GM19438 (cell line): ENCODE results near the gene TXNL4A.
"Not testable (repeated sequence)": the region's sequence is repeated elsewhere in the genome, so short reads cannot be mapped to it uniquely, and the experiment has no call there.

Source experiments
- ATAC-seq: cut with Tn5 transposase; IDR thresholded peaks from one replicate; pipeline ENCODE4 v1.9.1; 2021; ENCODE audit warnings: low read depth; ENCODE audit not compliant: unreplicated experiment

TXNL4A gene

GRCh38 chr18:79988451-79989194 lies at the start of gene TXNL4A:
Gene TXNL4A (minus strand): TSS chr18:79988563. CDS start chr18:79988392, 171 bp downstream.
- ATAC-seq: peak; percentile 97

- no peak for ATAC-seq
These were observed 48.9 kb upstream of the TXNL4A start for GRCh38 chr18:80037300-80037699.

GRCh38 chr18:80035997-80036396 lies 47.6 kb upstream of the TXNL4A start:
- ATAC-seq: no peak

- ATAC-seq: no peak
These were observed 46.6 kb upstream of the TXNL4A start for GRCh38 chr18:80034852-80035406.

- ATAC-seq: peak; percentile 72
These were observed 45.9 kb upstream of the TXNL4A start, which contains the start of gene RBFA for GRCh38 chr18:80034068-80034851. Gene RBFA (plus strand): TSS chr18:80034434. CDS start chr18:80034496, 62 bp downstream.

GRCh38 chr18:80033181-80034067 lies 45.1 kb upstream of the TXNL4A start:
- peak; percentile 45 for ATAC-seq

GRCh38 chr18:80029690-80030089 lies 41.3 kb upstream of the TXNL4A start:
- ATAC-seq: no peak

- ATAC-seq: not testable (repeated sequence)
These were observed 39.4 kb upstream of the TXNL4A start for GRCh38 chr18:80027719-80028118.

- no peak for ATAC-seq
These were observed 38.0 kb upstream of the TXNL4A start for GRCh38 chr18:80026363-80026762.

- ATAC-seq: no peak
These were observed 34.8 kb upstream of the TXNL4A start for GRCh38 chr18:80023173-80023572.

- ATAC-seq: no peak
These were observed 34.2 kb upstream of the TXNL4A start for GRCh38 chr18:80022613-80023012.

GRCh38 chr18:80012714-80013113 lies 24.4 kb upstream of the TXNL4A start:
- ATAC-seq: no peak

GRCh38 chr18:80011496-80012137 lies 23.3 kb upstream of the TXNL4A start:
- ATAC-seq: not testable (repeated sequence)

- no peak for ATAC-seq
These were observed 22.2 kb upstream of the TXNL4A start for GRCh38 chr18:80010551-80010906.

- no peak for ATAC-seq
These were observed 21.5 kb upstream of the TXNL4A start for GRCh38 chr18:80009661-80010550.

- ATAC-seq: no peak
These were observed 18.4 kb upstream of the TXNL4A start for GRCh38 chr18:80006724-80007123.

GRCh38 chr18:80004600-80005342 lies 16.4 kb upstream of the TXNL4A start:
- ATAC-seq: no peak

- ATAC-seq: no peak
These were observed 14.1 kb upstream of the TXNL4A start for GRCh38 chr18:80002468-80002867.
